ENCODE measurements around the gene CPLX3. TPM values are rescaled to one million over a fixed set of nuclear protein-coding genes. Genes with fewer than 3 reads are reported as not detected.

CPLX3 gene
- total RNA-seq, 1 experiment from 2014 or later = 0.26 TPM

- DNase-seq (ENCODE audit: low read depth) = no peak
These were observed 24.1 kb upstream of the CPLX3 start for GRCh38 chr15:74802290-74802689.

- no peak for DNase-seq (ENCODE audit: low read depth)
These were observed 23.5 kb upstream of the CPLX3 start for GRCh38 chr15:74802862-74803447.

- DNase-seq (ENCODE audit: low read depth) = no peak
These were observed 21.5 kb upstream of the CPLX3 start for GRCh38 chr15:74804935-74805334.

- DNase-seq (ENCODE audit: low read depth) = no peak
These were observed 19.1 kb upstream of the CPLX3 start for GRCh38 chr15:74807282-74807681.

GRCh38 chr15:74808078-74808839, 18.2 kb upstream of the CPLX3 start:
- no peak for DNase-seq (ENCODE audit: low read depth)

GRCh38 chr15:74808840-74809229, 17.6 kb upstream of the CPLX3 start:
- DNase-seq (ENCODE audit: low read depth) = no peak

- DNase-seq (ENCODE audit: low read depth) = no peak
These were observed 17.2 kb upstream of the CPLX3 start for GRCh38 chr15:74809242-74809641.

GRCh38 chr15:74809956-74810355, 16.5 kb upstream of the CPLX3 start:
- no peak for DNase-seq (ENCODE audit: low read depth)

- DNase-seq (ENCODE audit: low read depth) = no peak
These were observed 13.9 kb upstream of the CPLX3 start, which contains the start of gene LMAN1L for GRCh38 chr15:74812533-74812932. Gene LMAN1L (plus strand): TSS chr15:74812835. CDS start chr15:74812855, 20 bp downstream.

- no peak for DNase-seq (ENCODE audit: low read depth)
These were observed 11.1 kb upstream of the CPLX3 start for GRCh38 chr15:74815121-74815934.

GRCh38 chr15:74815961-74816360, 10.5 kb upstream of the CPLX3 start:
- DNase-seq (ENCODE audit: low read depth) = no peak

- no peak for DNase-seq (ENCODE audit: low read depth)
These were observed 9.6 kb upstream of the CPLX3 start for GRCh38 chr15:74816624-74817369.

- peak; percentile 23 for DNase-seq (ENCODE audit: low read depth)
These were observed 9.1 kb upstream of the CPLX3 start for GRCh38 chr15:74817370-74817737.

GRCh38 chr15:74820056-74820455, 6.4 kb upstream of the CPLX3 start:
- DNase-seq (ENCODE audit: low read depth) = no peak

- DNase-seq (ENCODE audit: low read depth) = no peak
These were observed 5.2 kb upstream of the CPLX3 start for GRCh38 chr15:74821091-74821789.

- no peak for DNase-seq (ENCODE audit: low read depth)
These were observed 4.7 kb upstream of the CPLX3 start for GRCh38 chr15:74821790-74822158.

GRCh38 chr15:74822233-74822632, 4.2 kb upstream of the CPLX3 start:
- DNase-seq (ENCODE audit: low read depth) = no peak

GRCh38 chr15:74823324-74823723, 3.1 kb upstream of the CPLX3 start:
- DNase-seq (ENCODE audit: low read depth) = no peak

- no peak for DNase-seq (ENCODE audit: low read depth)
These were observed 1.5 kb upstream of the CPLX3 start for GRCh38 chr15:74824976-74825375.

- no peak for DNase-seq (ENCODE audit: low read depth)
These were observed 561 bp upstream of the CPLX3 start for GRCh38 chr15:74825866-74826265.

GRCh38 chr15:74826921-74827320, 494 bp downstream of the CPLX3 start:
- DNase-seq (ENCODE audit: low read depth) = no peak
